CD4-positive, alpha-beta T cell treated with Interleukin-12 subunit alpha and Interleukin-12 subunit beta, for 1 hour (primary cell): ENCODE results near the gene CCDC38.
A peak's percentile ranks its signal among the peaks of the same experiment; 100 is the strongest.
"Not testable (repeated sequence)": the region's sequence is repeated elsewhere in the genome, so short reads cannot be mapped to it uniquely, and the experiment has no call there.

Experiments
- DNase-seq: peaks from one replicate; pipeline ENCODE4 v3.0.0-alpha.2; 2020

CCDC38 gene

GRCh38 chr12:95881331-95881955 is 61.0 kb downstream of the CCDC38 start:
- no peak for DNase-seq

GRCh38 chr12:95880895-95881294 is 61.5 kb downstream of the CCDC38 start:
- DNase-seq: no peak

GRCh38 chr12:95877622-95878021 is 64.8 kb downstream of the CCDC38 start:
- DNase-seq: no peak

DNA sequence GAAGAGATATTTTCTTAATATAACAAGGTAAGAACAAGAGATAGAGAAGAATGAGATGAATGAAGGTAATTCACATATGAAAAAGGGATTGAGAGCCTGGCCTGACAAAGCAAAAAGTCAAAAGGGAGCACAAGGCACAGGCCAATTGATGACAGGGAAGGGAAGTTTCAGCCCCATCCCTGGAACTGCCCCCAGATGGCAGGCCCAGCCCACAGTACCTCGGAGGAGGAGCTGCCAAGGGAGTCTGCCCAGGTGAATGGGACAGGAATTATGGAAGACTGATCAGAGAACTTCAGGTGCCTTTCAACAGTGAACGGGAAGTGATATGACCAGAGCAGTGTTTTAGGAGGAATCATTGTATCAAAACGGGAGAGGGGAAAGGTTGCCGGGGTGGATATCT is 68.0 kb downstream of the CCDC38 start:
- DNase-seq: no peak

DNA sequence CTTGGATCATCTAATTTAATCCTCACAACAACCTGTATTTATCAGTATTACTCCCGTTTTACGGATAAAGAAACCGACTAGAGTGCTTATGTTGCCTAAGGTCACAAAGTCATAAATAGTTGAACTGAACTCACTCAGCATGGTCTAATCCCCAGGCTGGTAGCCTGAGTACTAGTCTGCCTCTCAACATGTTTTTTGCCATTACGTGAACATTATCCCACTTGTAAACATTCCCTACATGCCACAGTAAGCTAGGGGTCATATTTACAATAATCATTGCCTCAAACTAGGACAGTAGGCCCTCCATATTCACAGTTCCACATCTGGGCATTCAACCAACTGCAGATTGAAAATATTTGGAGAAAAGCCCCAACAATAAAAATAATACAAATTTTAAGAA is 71.5 kb downstream of the CCDC38 start:
- no peak for DNase-seq

DNA sequence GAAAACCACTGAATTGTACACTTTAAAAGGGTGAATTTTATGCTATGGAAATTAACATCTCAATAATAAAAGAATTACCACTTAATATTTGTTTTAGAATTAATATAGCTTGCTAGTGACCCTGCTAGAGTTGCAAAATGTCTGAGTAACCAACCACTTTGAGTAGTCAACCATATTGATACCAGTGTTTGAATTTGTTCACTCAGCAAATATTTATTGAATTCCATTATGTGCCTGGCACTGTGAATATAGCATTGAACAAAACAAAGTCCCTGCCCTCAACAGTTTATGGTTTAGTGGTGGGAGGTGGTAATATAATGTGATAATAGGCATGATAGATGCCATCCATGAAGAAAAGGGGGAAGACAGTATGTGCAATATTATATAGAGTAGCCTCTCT is 79.1 kb downstream of the CCDC38 start:
- no peak for DNase-seq

- no peak for DNase-seq
Measured at GRCh38 chr12:95862038-95862437, 80.4 kb downstream of the CCDC38 start.

GRCh38 chr12:95859947-95860850 is 82.2 kb downstream of the CCDC38 start:
- DNase-seq: no peak

DNA sequence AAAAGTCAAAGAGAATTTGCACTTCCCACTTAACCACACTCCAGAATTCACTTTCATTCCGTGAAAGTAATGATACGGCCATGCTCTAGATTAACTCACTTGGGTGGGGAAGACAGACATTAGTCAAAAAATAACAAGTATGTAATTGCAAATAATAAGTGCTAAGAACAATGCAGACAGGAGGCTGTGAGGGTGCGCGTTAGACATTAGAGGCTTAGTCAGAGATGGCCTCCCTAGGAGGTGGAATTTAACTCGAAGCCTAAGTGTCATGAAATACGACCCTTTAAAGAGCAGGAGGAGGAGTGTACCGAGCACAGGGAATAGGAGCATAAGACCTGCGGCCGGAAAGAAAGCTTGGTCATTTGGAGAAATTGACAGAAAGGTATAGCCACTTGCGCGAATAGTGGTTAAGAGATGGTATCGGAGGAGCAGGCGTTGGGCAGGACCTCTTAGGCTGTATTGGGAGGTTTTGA is 83.0 kb downstream of the CCDC38 start:
- peak; percentile 13 for DNase-seq

DNA sequence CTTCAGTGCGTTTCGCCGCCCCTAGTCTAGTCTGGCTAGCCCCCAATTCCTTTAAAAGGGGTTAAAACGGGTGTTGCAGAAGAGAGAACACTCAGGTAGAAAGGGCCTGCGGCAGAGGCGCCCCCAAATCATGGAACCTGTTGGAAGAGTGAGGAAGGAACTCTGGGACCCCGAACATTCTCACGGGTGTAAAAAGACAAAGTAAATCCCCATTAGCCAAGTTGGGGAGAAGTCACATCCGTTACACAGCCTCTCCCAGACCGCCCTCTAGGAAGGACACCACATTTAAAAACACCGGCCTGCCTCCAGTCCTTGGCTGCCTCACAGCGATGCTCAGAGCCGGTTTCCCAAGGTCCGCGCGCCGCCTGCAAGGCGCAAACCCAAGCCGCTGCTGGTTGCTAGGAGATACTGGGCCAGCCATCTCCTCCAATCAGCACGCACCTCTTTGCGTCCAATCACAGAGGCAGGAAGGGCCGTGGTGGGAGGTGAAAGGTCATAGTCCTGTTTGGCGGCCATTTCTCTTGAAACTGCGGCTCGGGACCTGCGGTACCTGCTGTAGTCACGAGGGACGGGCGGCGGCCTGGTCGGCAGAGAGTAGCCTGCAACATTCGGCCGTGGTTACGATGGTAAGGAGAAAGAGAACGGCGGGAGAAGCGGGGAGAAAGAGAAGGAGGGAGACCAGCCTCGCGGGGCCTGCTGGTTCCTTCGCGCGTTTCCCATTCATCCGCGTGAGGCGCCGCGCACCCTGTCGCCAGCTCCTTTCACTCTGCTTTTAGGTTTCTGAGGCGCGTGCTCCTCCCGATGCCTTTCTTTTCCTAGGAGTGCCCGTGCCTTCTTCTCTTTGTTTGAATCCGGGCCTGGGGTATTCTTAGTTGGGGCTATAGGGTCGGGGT is 83.7 kb downstream of the CCDC38 start, which contains the start of gene SNRPF:
TSS of gene SNRPF (plus strand) at position 502 of the 893 bp plus-strand sequence. CDS start at position 624, 122 bp downstream.
- DNase-seq: peak; percentile 96

GRCh38 chr12:95857799-95858198 is 84.6 kb downstream of the CCDC38 start:
- no peak for DNase-seq

- DNase-seq: no peak
Measured at GRCh38 chr12:95857156-95857555, 85.3 kb downstream of the CCDC38 start.

DNA sequence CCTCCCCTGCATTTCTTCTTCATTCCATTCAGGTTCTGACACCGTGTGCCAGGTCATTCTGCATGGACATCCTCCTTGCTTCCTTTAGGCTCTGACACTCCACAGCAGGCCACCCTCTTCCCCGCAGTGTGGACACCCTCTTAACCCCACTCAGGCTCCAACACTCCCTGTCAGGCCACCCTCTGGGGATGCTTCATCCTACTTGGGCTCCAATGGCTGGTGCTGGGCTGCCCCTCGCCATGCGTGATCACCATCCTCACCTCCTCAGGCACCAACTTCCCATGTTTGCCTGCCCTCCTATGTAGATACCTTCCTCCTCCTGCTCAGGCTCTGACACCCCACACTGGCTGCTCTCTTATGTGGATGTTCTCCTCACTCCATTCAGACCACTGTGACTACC is 90.3 kb downstream of the CCDC38 start:
- no peak for DNase-seq

DNA sequence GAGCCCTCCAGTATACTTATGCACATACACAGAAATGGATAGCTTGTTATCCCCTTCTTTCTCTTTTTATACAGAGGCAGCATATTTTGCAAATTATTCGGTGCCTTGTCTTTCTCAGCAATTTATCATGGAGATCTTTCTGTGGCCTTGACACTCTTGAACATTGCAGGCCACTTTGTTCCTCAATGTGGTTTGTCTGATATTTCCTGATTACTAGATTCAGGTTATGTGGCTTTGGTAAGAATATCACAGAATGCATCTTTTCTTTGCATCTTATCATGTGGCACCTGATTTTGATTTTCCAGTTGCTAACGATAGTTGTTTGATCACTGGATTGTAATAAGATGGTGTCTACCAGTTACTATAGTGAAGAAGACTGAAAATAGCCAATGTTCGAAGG is 90.8 kb downstream of the CCDC38 start:
- DNase-seq: no peak

DNA sequence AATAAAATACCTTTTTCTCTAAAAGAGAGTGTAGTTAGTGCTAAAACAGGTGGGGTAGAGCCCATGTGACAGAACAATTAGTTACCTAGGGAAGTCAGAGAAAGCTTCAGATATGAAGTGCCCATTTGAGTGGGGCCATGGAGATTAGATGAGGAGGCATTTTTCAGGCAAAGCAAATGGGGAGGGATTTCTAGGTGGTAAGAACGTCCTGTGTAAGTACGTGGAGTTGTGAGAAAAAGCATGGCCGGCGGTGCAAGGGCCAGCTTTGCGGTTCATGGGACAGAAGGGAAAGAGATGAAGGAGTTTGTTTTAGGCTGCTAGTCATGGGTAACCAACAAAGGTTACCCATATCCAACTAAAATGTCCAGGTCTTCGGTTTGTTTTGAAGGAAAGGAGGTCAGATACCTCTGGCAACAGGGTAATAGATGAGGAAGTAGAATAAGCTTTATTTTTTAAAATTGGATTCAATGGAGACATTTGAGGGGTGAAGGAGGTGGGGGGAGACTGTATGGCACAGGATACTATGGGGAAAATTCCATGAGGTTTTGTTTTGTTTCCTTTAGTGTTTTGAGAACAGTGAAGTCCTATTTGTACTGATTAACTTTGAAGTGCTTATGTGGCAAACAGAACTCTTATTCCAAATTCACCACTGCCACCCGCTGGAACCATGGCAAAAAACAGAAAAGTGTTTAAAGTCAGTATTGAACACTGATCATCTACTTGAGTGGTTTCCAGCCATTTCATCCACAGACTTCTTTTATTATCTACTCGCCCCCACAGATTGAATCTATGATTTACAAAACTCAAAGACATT is 93.6 kb downstream of the CCDC38 start:
- DNase-seq: no peak

GRCh38 chr12:95842426-95842825 is 100.0 kb downstream of the CCDC38 start:
- DNase-seq: not testable (repeated sequence)

GRCh38 chr12:95838125-95838524 is 104.3 kb downstream of the CCDC38 start:
- no peak for DNase-seq

DNA sequence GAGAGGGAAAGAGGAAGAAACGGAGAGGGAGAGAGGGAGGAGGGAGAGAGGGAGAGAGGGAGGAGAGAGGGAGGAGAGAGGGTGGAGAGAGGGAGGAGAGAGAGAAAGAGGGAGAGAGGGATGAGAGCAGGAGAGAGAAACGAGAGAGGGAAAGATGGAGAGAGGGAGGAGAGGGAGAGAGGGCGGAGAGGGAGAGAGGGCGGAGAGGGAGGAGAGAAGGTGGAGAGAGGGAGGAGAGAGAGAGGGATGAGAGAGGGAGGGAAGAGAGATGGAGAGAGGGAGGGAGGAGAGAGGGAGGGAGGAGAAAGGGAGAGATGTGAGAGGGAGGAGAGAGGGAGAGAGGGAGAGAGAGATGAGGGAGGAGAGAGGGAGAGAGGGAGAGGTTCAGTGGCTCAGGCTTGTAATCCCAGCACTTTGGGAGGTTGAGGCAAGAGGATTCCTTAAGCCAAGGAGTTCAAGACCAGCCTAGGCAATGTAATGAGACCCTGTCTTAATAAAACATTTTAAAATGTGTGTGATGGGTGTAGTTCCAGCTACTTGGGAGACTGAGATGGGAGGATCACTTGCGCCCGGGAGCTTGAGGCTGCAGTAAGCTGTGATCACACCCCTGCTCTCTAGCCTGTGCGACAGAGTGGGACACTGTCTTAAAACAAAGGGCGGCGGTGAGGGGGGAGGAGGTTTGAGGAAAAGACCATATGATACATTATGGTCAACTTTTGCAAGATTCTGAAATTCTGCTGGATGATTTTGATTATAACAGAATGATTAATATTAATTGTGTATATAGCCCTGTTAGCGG is 105.0 kb downstream of the CCDC38 start:
- no peak for DNase-seq

DNA sequence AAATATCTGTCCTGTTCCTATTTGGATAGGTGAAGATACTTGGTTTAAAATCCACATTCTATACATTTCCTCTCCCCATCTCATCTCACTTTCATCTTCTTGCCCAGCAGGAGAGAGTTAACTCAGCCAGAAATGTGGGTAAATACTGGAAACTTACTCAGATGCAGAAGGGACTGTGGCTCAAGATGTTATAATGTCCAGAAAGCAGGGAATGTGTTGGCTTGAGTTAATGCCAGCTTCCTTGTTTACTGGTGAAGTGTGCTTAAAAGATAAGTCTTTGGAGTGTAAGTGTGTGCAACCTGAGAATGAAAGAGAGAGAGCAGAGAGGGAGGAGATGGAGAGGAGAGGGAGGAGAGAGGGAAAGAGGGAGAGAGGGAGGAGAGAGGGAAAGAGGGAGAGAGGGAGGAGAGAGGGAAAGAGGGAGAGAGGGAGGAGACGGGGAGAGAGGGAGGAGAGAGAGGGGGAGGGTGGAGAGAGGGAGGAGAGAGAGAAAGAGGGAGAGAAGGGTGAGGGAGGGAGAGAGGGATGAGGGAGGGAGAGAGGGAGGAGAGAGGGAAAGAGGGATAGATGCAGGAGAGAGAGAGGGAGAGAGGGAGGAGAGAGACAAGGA is 105.7 kb downstream of the CCDC38 start:
- no peak for DNase-seq

DNA sequence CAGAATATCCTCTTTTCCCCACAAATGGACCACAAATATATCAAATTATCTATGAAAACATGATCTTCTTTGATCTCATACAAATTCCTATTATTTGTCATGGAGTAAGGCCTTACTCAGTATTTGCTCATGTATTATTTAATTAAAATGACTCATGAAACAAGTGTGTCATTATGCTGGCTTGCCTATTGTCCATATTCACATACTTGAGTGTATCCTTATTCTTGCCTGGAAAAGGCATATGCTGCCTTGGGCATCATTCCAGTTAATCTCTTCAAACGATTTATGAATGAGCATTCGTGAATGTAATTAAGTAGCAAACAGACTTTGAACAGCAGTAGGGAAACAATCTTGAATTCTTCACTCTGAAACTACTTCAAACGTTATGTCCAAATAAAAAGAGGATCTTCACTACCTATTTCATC is 106.2 kb downstream of the CCDC38 start:
- no peak for DNase-seq

DNA sequence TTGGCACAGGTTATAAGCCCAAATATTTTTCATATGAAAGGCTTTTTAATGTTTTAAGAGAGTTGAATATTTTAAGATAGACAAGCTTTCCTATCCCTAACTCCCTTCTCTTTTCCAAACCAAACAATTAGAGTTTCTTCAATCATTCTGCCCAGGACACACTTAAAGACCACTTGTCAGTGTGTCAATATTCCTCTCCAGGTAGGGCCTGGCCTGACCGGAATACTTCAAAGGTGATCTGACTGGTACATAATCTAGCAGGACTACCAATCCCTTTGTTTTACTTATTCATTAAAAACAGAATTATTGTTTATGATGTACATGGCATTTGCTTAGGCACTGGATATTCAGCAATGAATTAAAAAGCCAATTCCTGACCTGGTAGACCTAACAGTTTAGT is 107.8 kb downstream of the CCDC38 start:
- no peak for DNase-seq
